IgD-negative memory B cell (primary cell): ENCODE results near the gene XRRA1. TPM values are rescaled to one million over a fixed set of nuclear protein-coding genes. Genes with fewer than 3 reads are reported as not detected.
A peak's percentile ranks its signal among the peaks of the same experiment; 100 is the strongest.

Source experiments
- H3K27ac Mint-ChIP-seq, 3 donors: one replicate each; pipeline ENCODE4 v1.8.0; 2020 to 2022; ENCODE audit warnings: mild to moderate bottlenecking in 3 of 3, mixed read lengths in 3 of 3, moderate library complexity in 1 of 3
- H3K27me3 Mint-ChIP-seq: one replicate; pipeline ENCODE4 v1.8.0; 2021; ENCODE audit warnings: mixed read lengths
- H3K36me3 Mint-ChIP-seq: one replicate; pipeline ENCODE4 v1.8.0; 2020; ENCODE audit warnings: mild to moderate bottlenecking, mixed read lengths
- H3K4me1 Mint-ChIP-seq, 3 donors: one replicate each; pipeline ENCODE4 v1.8.0; 2020 to 2022; ENCODE audit warnings: mixed read lengths in 3 of 3, mild to moderate bottlenecking in 1 of 3
- H3K4me3 Mint-ChIP-seq, 4 donors: one replicate each; pipeline ENCODE4 v1.8.0; 2020 to 2022; ENCODE audit warnings: mild to moderate bottlenecking in 4 of 4, mixed read lengths in 4 of 4, moderate library complexity in 3 of 4
- H3K9me3 Mint-ChIP-seq, 3 donors: one replicate each; pipeline ENCODE4 v1.8.0; 2020 to 2021; ENCODE audit warnings: mixed read lengths in 3 of 3, mild to moderate bottlenecking in 1 of 3
- polyA plus RNA-seq: library from polyadenylated mRNA; unstranded; fragments of 300-500 nt; fragmentation: Illumina TruSeq; gene quantifications from one replicate; pipeline ENCODE4 v1.2.3, GENCODE V29; 2021

XRRA1 gene
- polyA plus RNA-seq, 1 donor from 2014 or later: 4.8 TPM

DNA sequence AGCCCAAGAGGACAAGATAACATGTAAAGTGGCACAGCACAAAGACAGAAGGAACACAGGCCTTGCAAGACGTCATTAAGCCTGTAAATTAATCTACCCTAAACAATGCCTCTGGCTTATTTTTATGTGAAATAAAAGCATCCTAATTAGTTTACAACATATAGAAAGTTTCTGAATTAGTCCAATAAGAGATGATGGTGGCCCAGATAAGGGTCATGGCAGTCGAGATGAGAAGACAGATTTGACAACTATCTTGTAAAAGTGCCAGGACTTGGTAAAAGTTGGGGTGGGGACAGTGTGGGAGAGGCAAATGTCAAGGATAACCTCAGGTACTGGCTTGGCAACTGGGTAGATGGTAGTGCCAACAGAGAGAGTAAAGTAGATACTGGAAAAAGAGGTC is 13.6 kb downstream of the XRRA1 start:
- H3K27ac Mint-ChIP-seq: no peak overlapping the region
- peaks cover 1% of the 10 kb centered on the region for H3K27me3 Mint-ChIP-seq
- H3K36me3 Mint-ChIP-seq: peaks cover 3% of the 10 kb centered on the region
- peaks cover 0 to 2% (median 1%) of the 10 kb centered on the region in 3 donors for H3K4me1 Mint-ChIP-seq
- peak overlapping the region in 1 of 4 donors; percentile 52 for H3K4me3 Mint-ChIP-seq
- no peaks in the 10 kb centered on the region for H3K9me3 Mint-ChIP-seq

DNA sequence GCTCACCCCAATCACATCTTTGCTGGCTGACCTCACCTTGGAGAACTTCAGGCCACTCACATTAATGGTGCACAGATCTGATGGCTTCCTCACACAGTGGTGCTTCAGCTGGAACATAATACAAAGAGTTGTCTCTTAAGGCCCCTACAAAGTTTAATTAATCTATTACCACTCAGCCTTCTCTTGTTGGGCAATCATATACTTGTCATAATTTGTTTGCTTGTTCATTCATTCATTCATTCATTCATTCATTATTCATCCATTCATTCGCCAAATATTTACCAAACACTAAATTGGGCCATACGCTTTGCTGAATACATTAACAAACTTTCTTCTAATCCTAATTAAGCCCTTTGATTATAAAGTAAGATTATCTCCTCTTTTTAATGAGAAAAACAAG is 15.1 kb downstream of the XRRA1 start:
- Mint-ChIP-seq H3K9me3 (no peaks in the 10 kb centered on the region), H3K27ac (peak overlapping the region in 1 of 3 donors; percentile 1), H3K4me1 (peaks cover 0 to 1% (median 1%) of the 10 kb centered on the region in 3 donors), H3K4me3 (no peak overlapping the region), H3K36me3 (no peaks in the 10 kb centered on the region), H3K27me3 (peaks cover 1% of the 10 kb centered on the region)

DNA sequence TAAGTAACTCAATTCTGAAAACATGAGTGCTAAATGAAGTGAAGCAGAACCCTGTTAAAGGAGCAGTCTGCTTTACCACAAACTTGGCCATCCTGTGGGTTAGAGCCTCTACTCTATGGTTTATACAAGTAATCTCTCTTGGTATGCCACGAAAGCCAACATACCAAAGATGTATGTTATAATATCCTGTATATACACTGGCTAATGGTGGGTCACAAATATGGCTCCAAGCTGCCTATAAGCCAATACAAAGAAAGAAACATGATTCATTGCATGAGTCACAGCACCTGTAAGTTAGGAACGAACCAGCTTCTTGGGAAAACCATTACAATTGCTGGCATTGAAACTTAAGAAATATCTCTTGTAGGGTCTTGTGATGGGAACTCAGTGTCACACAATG is 16.1 kb downstream of the XRRA1 start:
- Mint-ChIP-seq H3K9me3 (no peaks in the 10 kb centered on the region), H3K36me3 (no peaks in the 10 kb centered on the region), H3K4me3 (no peak overlapping the region), H3K4me1 (no peaks in the 10 kb centered on the region), H3K27me3 (peaks cover 1% of the 10 kb centered on the region), H3K27ac (no peak overlapping the region)

DNA sequence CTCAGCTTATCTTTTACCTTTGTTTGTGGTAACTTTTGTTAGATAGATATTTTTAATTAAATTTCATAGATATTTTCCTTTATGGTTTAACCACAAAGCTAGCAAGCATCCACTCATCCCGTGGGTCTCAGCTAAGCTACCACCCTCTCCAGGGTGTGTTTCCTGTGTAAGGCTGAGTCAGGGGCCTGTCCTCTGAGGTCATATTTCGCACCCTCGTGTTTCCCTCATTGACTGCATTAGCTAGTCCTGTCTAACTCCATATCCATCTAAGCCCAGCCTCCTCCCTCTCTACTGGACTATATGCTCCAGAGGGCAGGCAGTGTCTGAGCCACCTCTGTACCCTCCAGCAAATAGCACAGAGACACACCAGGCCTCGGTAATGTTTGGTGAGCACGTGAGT is 16.7 kb downstream of the XRRA1 start:
- no peak overlapping the region for H3K4me3 Mint-ChIP-seq
- H3K9me3 Mint-ChIP-seq: no peaks in the 10 kb centered on the region
- H3K4me1 Mint-ChIP-seq: no peaks in the 10 kb centered on the region
- H3K27ac Mint-ChIP-seq: no peak overlapping the region
- H3K27me3 Mint-ChIP-seq: no peaks in the 10 kb centered on the region
- no peaks in the 10 kb centered on the region for H3K36me3 Mint-ChIP-seq

DNA sequence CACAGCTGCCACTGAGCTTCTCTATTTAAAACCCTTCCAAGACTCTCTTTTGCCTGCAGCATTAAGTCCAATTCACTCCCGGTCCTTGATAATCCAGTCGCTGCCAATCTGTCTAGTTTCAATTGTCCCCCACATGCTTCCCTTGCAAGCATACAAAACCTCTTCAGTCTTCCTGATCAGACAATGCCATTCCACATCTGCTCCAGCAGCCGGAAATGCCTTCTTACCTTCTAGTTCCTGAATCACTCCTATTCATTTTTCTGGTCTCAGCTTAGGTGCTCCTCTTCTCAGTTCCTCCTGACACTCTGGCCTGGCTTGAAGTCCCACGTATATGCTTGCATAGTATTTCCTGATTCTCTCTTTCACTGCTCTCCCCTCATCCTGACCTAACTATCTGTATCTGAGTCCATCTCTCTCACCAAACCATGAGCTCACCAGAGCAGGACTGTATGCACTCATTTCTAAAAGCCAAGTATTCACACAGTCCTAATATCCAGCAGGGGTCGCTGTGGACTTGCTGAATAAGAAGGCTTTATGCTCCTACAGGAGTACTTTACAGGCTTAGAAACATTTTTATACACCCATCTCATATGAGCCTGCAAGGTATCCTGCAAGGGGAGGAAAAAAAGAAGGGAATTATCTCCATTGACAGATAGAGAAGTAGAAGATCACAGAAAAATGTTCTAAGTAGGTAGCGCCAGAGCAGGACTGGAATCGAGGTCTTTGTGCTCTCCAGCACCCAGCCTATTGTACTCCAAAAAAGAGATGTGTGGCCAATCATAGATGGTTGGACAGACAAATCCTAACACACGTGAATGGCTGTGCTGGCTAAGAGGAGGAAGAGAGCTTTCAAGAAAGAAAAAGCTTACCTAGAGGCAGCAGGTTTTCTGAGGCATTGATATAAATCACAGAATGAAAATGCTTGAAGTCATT is 19.2 kb downstream of the XRRA1 start:
- Mint-ChIP-seq H3K4me3 (no peak overlapping the region), H3K27ac (no peak overlapping the region), H3K27me3 (no peaks in the 10 kb centered on the region), H3K4me1 (no peaks in the 10 kb centered on the region), H3K36me3 (peaks cover 3% of the 10 kb centered on the region), H3K9me3 (no peaks in the 10 kb centered on the region)

DNA sequence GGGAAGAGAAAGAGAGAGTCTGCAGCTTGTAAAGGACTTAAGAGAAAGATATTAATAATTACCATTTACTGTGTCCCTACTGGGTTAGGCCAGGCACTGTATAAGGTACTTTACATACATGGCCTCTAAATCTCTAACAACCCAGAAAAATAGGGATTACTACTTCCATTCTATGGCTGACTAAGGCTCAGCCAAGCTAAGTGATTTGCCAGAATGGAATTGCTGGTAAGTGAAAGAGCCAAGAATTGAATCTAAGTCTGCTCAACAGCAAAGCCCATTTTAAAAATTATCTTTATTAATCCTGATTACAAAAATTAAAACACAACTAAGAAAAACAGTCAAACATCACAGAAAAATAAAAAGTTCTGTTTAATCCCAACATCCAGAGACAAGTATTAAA is 21.4 kb downstream of the XRRA1 start:
- Mint-ChIP-seq H3K27ac (no peak overlapping the region), H3K36me3 (peaks cover 3% of the 10 kb centered on the region), H3K4me3 (no peak overlapping the region), H3K27me3 (no peaks in the 10 kb centered on the region), H3K9me3 (no peaks in the 10 kb centered on the region), H3K4me1 (peaks cover 0 to 1% (median 0%) of the 10 kb centered on the region in 3 donors)

DNA sequence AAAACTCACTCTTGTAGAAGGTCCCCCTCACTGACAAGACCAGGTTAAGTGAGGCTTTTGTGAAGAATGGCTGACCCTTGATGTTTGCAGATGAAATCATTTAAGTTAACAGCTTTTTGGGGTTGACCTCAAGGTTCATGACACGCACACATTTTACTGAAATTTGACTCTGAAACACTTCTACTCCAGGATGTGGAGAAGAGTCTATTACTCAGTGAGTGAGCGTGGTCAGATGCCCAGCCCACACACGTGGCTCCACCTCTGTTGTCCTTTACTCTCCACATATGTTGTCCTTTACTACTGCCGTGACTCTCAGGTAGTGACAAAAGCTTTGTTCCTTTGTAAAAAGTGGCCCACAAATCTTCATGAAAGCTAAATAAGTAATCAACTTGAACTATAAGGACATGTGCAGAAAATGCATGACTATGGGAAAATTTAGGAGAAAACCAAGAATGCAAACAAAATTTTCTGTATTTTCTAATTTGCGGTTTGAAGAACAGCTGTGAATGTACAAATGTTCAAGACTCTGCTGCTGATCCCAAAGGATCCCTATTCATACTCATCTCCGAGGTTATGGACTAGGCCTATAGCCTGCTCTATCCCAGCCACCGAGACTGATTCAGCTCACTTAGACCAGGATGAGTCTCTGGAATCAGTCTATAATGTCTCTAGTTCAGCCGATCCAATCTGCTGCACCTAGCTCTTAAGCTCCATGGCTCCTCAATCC is 22.4 kb downstream of the XRRA1 start:
- H3K9me3 Mint-ChIP-seq: no peaks in the 10 kb centered on the region
- H3K4me1 Mint-ChIP-seq: peaks cover 0 to 1% (median 0%) of the 10 kb centered on the region in 3 donors
- no peak overlapping the region for H3K27ac Mint-ChIP-seq
- H3K27me3 Mint-ChIP-seq: no peaks in the 10 kb centered on the region
- H3K36me3 Mint-ChIP-seq: peaks cover 6% of the 10 kb centered on the region
- no peak overlapping the region for H3K4me3 Mint-ChIP-seq

DNA sequence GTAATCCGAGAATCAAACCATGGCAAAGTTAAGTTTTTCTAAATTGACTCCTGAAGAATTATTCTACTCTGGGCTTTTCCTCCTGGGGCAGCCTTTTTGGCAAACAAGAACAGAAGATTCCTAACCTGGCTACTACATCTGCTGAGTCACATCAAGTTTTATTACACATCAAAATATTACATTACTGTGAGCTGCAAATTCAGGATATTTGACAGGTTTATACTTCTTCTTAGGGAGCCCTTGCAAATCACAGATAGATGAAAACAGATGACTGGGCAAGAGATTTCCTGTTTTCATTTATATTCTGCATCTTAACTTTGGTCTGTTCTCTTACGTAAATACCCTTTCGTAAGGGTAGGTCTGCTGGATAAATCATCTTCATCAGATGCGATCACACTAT is 23.6 kb downstream of the XRRA1 start:
- H3K36me3 Mint-ChIP-seq: peaks cover 10% of the 10 kb centered on the region
- no peaks in the 10 kb centered on the region for H3K27me3 Mint-ChIP-seq
- H3K4me1 Mint-ChIP-seq: peaks cover 0 to 1% (median 0%) of the 10 kb centered on the region in 3 donors
- no peaks in the 10 kb centered on the region for H3K9me3 Mint-ChIP-seq
- no peak overlapping the region for H3K27ac Mint-ChIP-seq
- no peak overlapping the region for H3K4me3 Mint-ChIP-seq

DNA sequence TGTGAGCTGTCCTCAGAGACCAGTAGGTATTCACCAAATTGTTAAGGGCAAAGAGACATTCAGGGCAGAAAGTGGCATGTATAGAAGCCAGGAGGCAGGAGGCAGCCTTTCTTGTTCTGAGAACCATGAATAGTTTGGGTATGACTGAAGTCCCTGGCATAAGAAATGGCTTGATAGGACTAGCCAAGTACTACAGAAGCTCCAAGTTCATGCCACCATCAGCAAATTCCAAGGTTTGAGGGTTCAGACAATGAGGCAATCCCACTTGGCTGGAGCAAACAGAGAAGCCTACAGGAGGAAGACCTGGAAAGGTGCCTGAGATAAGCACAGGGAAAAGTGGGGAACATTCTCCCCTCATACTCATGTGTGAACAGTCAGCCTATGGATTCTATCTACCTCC is 25.8 kb downstream of the XRRA1 start:
- Mint-ChIP-seq H3K4me1 (peaks cover 0 to 1% (median 0%) of the 10 kb centered on the region in 3 donors), H3K9me3 (no peaks in the 10 kb centered on the region), H3K36me3 (peaks cover 10% of the 10 kb centered on the region), H3K4me3 (no peak overlapping the region), H3K27ac (no peak overlapping the region), H3K27me3 (no peaks in the 10 kb centered on the region)

DNA sequence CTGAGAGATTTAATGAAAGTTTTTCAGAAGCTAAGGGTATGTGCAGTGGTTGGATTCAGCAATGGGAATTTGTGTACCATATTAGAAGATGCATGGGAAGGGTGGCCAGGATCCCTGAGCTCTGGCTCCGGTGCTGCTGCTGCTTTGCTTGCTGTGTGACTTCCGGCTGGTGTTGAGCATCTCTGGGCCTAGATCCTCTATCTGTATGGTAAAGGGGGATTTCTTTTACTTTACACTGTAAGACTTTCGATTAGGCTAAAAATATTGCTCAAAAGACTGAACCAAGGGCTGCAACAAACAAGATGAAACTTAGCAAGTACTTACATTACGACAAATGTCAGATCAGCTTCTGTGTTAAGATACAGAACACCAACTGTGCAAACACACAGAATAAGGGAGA is 39.1 kb downstream of the XRRA1 start:
- Mint-ChIP-seq H3K4me1 (peaks cover 7 to 23% (median 19%) of the 10 kb centered on the region in 3 donors), H3K27ac (peak overlapping the region in 2 of 3 donors; percentile 28 to 46), H3K36me3 (peaks cover 4% of the 10 kb centered on the region), H3K9me3 (peaks cover 0 to 1% (median 0%) of the 10 kb centered on the region in 3 donors), H3K4me3 (peak overlapping the region in 1 of 4 donors; percentile 49), H3K27me3 (no peaks in the 10 kb centered on the region)

DNA sequence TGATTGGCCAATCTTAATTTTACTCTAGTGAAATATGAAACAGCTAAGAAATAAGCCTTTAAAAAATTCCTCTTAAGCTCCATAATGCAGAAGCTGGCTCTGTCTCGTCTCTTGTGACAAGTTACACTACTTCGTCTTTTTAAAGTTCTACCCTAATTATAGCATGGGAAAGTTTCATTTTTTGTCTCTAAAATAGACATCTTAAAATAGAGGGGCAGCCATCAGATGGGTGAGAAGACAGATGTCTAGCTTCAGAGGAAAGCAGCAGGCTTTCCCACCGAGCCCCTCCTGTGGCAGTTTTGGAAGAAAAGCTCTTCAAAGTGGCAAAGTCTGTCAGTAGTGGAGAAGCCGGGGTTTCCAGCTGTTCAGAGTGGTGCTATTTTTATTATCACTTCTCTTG is 39.5 kb downstream of the XRRA1 start:
- peaks cover 5% of the 10 kb centered on the region for H3K36me3 Mint-ChIP-seq
- H3K9me3 Mint-ChIP-seq: peaks cover 0 to 1% (median 0%) of the 10 kb centered on the region in 3 donors
- H3K4me3 Mint-ChIP-seq: peak overlapping the region in 1 of 4 donors; percentile 49
- H3K27me3 Mint-ChIP-seq: no peaks in the 10 kb centered on the region
- H3K27ac Mint-ChIP-seq: peak overlapping the region in 2 of 3 donors; percentile 28 to 46
- H3K4me1 Mint-ChIP-seq: peaks cover 7 to 25% (median 19%) of the 10 kb centered on the region in 3 donors

DNA sequence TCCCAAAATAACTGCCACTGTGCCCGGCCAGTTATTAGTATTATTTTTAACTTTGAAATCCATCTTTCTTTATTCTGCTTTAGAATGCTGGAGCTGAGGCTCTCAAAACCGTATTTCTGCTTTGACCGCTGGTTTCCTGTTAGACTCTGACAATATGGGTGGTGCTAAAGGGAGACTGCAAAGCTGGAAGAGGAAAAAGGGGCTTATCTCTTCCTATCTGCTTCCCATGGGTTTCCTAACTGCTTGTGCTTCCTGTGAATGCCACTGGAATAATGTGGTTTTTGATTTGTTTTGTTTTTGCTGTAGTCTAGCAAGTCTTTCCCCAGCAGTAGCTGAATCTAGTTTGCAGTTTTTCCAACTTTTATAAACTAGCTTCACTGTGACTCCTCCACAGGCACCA is 43.6 kb downstream of the XRRA1 start:
- H3K36me3 Mint-ChIP-seq: peaks cover 26% of the 10 kb centered on the region
- H3K4me3 Mint-ChIP-seq: no peak overlapping the region
- peaks cover 7 to 20% (median 17%) of the 10 kb centered on the region in 3 donors for H3K4me1 Mint-ChIP-seq
- H3K27me3 Mint-ChIP-seq: no peaks in the 10 kb centered on the region
- peaks cover 7 to 17% (median 8%) of the 10 kb centered on the region in 3 donors for H3K9me3 Mint-ChIP-seq
- H3K27ac Mint-ChIP-seq: peak overlapping the region in 1 of 3 donors; percentile 13

DNA sequence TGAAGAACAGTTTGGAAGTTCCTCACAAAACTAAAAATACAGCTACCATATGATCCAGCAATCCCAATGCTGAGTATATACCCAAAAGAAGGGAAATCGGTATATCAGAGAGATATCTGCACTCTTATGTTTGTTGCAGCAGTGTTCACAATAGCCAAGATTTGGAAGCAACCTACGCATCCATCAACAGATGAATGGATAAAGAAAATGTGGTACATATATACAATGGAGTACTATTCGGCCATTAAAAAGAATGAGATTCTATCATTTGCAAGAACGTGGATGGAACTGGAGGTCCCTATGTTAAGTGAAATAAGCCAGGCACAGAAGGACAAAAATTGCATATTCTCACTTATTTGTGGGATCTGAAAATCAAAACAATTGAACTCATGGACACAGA is 46.5 kb downstream of the XRRA1 start:
- peaks cover 0 to 5% (median 0%) of the 10 kb centered on the region in 3 donors for H3K4me1 Mint-ChIP-seq
- peaks cover 39% of the 10 kb centered on the region for H3K36me3 Mint-ChIP-seq
- H3K27me3 Mint-ChIP-seq: no peaks in the 10 kb centered on the region
- H3K4me3 Mint-ChIP-seq: no peak overlapping the region
- no peak overlapping the region for H3K27ac Mint-ChIP-seq
- peaks cover 10 to 29% (median 21%) of the 10 kb centered on the region in 3 donors for H3K9me3 Mint-ChIP-seq

DNA sequence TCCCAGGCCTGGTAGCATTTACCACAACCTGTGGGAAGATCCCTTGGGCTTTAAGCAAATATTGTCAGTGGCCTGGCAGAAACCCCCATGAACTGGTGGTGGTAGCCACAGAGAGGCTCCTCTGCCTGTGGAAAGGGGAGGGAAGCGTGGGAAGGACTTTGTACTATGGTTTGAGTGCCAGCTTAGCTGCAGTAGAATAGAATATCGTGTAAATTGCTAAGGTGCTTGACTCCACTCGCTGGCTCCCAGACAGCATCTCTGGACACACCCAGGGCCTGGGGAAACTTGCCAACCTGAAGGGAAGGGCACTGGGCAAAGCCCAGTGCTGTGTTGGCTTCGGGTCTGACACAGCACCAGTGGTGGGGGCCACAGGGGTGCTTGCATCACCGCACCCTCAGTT is 52.6 kb downstream of the XRRA1 start:
- H3K4me1 Mint-ChIP-seq: peaks cover 0 to 6% (median 0%) of the 10 kb centered on the region in 3 donors
- H3K27me3 Mint-ChIP-seq: no peaks in the 10 kb centered on the region
- H3K9me3 Mint-ChIP-seq: peaks cover 9 to 31% (median 22%) of the 10 kb centered on the region in 3 donors
- peak overlapping the region in 1 of 4 donors; percentile 20 for H3K4me3 Mint-ChIP-seq
- H3K27ac Mint-ChIP-seq: no peak overlapping the region
- peaks cover 41% of the 10 kb centered on the region for H3K36me3 Mint-ChIP-seq
